Neural crest cell (in vitro differentiated cells): Measurements from ENCODE around the gene ZBTB9. TPM values are rescaled to one million over a fixed set of nuclear protein-coding genes. Genes with fewer than 3 reads are reported as not detected.

Experiments
- DNase-seq: peaks from one replicate; pipeline ENCODE4 v3.0.0; 2021; ENCODE audit warnings: low read depth, mixed read lengths, low spot score
- H3K27ac Mint-ChIP-seq: one replicate; pipeline ENCODE4 v1.8.0; 2021; ENCODE audit warnings: mild to moderate bottlenecking, mixed read lengths; ENCODE audit not compliant: unreplicated experiment
- H3K27me3 Mint-ChIP-seq: 2 replicates; pipeline ENCODE4 v1.8.0; 2021; ENCODE audit warnings: low read depth, mild to moderate bottlenecking, mixed read lengths
- H3K36me3 Mint-ChIP-seq: 2 replicates; pipeline ENCODE4 v1.8.0; 2021; ENCODE audit warnings: low read depth, mild to moderate bottlenecking, mixed read lengths
- H3K4me1 Mint-ChIP-seq: 2 replicates; pipeline ENCODE4 v1.8.0; 2021; ENCODE audit warnings: mixed read lengths
- H3K4me3 Mint-ChIP-seq: one replicate; pipeline ENCODE4 v1.8.0; 2021; ENCODE audit warnings: mild to moderate bottlenecking, mixed read lengths
- H3K9me3 Mint-ChIP-seq: 2 replicates; pipeline ENCODE4 v1.8.0; 2021; ENCODE audit warnings: mixed read lengths
- total RNA-seq: library from RNA; stranded (reverse); gene quantifications from 2 replicates; pipeline ENCODE4 v1.2.1, GENCODE V29; 2021
- TF ChIP-seq, protein P1 (sequence below): fragments of 200-600 bp; sonication (generic); conservative IDR thresholded peaks from 2 replicates; pipeline ENCODE4 v1.5.0; 2021; ENCODE audit warnings: antibody characterized with exemption, mild to moderate bottlenecking

Gene ZBTB9
- total RNA-seq, 1 donor from 2014 or later = 21.1 TPM

DNA sequence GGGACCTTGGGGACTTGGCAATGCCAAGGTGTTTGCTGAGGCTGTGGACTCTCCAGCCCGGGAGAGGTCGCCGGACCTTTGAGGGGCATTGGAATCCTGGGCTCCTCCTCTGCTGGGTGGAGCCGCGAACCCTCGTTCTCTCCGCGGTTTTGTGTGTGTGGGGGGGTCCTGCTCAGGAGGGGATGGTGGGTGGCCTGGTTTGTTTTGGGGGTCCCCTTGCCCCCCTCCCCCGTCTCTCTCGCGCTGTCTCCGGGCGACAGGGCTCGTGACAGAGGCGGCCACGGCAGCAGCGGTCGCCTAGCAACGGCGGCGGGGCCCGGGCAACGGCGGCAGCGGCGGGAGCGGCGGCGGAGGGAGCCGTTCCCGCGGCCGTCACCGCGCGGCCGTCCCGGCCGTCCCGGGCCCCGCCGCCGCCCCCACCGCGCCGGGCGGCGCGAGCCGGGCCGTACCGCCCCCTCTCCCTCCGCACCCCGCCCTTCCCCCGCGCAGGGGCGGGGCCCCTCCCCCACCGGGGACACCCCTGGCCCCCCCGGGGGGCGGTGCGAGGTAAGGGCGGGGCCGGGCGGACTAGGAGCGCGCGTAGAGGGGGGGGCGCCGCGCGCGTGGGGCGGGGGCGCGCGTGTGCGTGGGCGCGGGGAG, 26.7 kb upstream of the ZBTB9 start:
- Mint-ChIP-seq H3K4me3 (peak overlapping the region; percentile 95), H3K36me3 (peaks cover 15% of the 10 kb centered on the region), H3K27ac (peak overlapping the region; percentile 92), H3K4me1 (peaks cover 91% of the 10 kb centered on the region), H3K27me3 (no peaks in the 10 kb centered on the region), H3K9me3 (no peaks in the 10 kb centered on the region)
- DNase-seq = peak; percentile 57
- TF ChIP-seq, protein P1, sequence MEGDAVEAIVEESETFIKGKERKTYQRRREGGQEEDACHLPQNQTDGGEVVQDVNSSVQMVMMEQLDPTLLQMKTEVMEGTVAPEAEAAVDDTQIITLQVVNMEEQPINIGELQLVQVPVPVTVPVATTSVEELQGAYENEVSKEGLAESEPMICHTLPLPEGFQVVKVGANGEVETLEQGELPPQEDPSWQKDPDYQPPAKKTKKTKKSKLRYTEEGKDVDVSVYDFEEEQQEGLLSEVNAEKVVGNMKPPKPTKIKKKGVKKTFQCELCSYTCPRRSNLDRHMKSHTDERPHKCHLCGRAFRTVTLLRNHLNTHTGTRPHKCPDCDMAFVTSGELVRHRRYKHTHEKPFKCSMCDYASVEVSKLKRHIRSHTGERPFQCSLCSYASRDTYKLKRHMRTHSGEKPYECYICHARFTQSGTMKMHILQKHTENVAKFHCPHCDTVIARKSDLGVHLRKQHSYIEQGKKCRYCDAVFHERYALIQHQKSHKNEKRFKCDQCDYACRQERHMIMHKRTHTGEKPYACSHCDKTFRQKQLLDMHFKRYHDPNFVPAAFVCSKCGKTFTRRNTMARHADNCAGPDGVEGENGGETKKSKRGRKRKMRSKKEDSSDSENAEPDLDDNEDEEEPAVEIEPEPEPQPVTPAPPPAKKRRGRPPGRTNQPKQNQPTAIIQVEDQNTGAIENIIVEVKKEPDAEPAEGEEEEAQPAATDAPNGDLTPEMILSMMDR = no peak

DNA sequence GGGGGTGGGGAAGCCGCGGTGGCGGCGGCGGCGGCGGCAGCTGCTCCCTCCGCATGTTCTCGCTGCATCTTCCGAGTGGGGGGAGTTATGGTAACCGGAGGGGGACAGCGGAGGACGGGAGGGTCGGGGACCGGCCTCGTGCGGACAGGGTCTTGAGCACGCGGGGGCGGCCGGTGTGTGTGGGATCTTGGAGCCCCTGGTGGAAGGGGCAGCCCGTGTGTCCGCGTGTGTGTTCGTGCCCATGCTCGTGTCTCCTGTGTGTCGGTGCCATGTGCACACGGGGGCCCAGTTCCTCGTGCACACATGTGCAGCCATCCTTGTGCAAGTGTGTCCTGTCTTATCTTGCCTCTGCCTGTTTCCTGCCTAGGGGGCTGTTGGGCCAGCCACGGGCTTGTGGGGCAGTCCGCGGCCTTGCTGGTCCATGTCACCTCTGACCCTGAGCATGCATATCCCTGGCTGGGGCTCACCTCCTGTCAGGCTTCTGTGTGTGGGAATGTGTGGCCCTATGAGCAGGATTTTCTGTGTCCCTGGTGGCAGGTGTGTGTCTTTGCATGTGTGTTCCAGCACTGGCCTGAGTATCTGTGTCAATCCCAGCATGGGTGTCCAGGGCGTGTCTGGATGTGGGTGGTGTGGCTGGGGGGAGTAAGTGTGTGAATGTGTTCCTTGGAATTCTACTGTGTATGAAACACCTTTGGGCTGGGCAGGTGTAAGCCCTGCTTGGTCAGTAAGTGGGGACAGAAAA, 26.0 kb upstream of the ZBTB9 start:
- peak overlapping the region; percentile 91 for H3K27ac Mint-ChIP-seq
- no peaks in the 10 kb centered on the region for H3K9me3 Mint-ChIP-seq
- peaks cover 13% of the 10 kb centered on the region for H3K36me3 Mint-ChIP-seq
- H3K4me3 Mint-ChIP-seq = peak overlapping the region; percentile 95
- no peaks in the 10 kb centered on the region for H3K27me3 Mint-ChIP-seq
- TF ChIP-seq, protein P1 = peak; percentile 61
- peaks cover 90% of the 10 kb centered on the region for H3K4me1 Mint-ChIP-seq
- DNase-seq = no peak

DNA sequence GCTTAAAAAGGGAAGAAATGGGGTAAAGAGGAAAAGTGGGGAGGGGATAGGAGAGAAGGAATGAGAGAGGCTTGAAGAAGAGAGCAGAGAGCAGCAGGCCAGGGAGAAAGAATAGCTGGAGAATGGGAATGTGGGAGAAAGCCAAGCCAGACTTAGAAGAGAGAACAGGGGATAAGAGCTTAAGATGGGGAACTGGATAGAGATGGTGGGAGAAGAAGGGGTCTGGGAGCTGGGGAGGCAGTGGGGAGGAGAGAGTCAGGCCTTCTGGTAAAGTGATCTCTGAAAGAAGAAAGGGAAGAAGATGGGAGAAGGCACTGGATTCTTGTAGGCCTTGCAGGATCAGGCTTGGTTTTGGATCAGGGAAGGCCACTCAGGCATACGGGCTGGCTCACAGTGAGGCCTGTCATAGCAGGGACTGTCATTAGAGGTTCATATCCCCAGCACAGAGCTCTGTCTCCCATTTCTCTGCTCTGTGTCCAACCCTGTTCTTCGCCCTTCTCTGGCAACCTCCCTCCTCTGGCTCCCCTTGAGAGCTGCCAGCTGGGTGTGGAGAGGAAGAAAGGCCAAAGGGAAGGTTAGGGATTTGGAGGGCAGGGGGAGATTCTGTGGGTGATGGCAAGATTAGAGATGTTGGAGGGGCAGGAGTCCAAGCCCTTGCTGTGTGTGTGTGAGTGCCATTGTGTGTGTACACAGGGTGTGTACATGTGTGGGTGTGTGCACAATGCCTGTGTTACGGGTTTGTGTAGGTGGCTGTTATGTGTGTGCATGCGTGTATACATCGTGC, 25.2 kb upstream of the ZBTB9 start:
- TF ChIP-seq, protein P1 = no peak

DNA sequence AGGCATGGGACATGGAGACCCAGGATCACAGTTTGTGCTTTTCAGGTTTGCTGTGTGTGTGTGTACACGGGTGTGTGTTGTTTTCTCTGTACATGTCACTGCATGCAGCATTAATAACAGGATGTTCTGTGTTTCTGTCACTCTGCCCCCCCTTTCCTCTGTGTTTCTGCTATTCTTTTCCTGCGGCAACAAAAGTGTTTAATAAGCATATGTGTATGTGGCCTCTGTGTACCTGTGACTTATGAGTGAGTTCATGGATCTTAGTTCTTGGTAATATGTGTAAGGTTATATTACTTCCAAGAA, 24.7 kb upstream of the ZBTB9 start:
- H3K9me3 Mint-ChIP-seq = no peaks in the 10 kb centered on the region
- H3K4me3 Mint-ChIP-seq = peak overlapping the region; percentile 95
- no peak for DNase-seq
- no peak overlapping the region for H3K27ac Mint-ChIP-seq
- no peaks in the 10 kb centered on the region for H3K27me3 Mint-ChIP-seq
- peaks cover 5% of the 10 kb centered on the region for H3K36me3 Mint-ChIP-seq
- TF ChIP-seq, protein P1 = no peak
- peaks cover 84% of the 10 kb centered on the region for H3K4me1 Mint-ChIP-seq

More for the DNA sequence above, 25.2 kb upstream of the ZBTB9 start:
- peaks cover 88% of the 10 kb centered on the region for H3K4me1 Mint-ChIP-seq
- peak overlapping the region; percentile 91 for H3K27ac Mint-ChIP-seq
- H3K36me3 Mint-ChIP-seq = peaks cover 8% of the 10 kb centered on the region
- DNase-seq = no peak
- H3K27me3 Mint-ChIP-seq = no peaks in the 10 kb centered on the region
- H3K4me3 Mint-ChIP-seq = peak overlapping the region; percentile 95
- no peaks in the 10 kb centered on the region for H3K9me3 Mint-ChIP-seq

DNA sequence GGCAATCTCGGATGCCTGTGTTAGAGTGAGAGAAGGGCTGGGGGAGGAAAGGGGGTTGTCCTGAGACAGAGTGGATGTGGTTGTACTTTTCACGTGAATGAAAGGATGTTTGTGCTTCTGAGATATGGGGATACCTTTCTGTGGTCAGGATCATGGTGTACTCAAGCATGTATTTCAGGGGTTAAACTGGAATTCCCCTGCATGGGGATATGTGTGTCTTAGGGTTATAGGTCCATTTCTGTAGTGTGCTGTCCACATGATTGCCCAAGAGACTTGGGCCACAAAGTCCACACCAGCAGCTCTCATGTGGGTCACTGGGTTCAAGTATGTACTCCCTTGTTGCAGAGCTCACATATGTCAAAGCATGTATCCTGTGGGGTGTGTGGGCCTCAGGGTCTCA, 24.0 kb upstream of the ZBTB9 start:
- Mint-ChIP-seq H3K4me1 (peaks cover 77% of the 10 kb centered on the region), H3K36me3 (peaks cover 5% of the 10 kb centered on the region), H3K4me3 (peak overlapping the region; percentile 95)

More for the DNA sequence above, 24.0 kb upstream of the ZBTB9 start:
- TF ChIP-seq, protein P1 = no peak
- H3K9me3 Mint-ChIP-seq = no peaks in the 10 kb centered on the region
- no peaks in the 10 kb centered on the region for H3K27me3 Mint-ChIP-seq
- no peak overlapping the region for H3K27ac Mint-ChIP-seq
- no peak for DNase-seq
